Testis (tissue), 3 donors: ENCODE measurements around the gene HSD17B12. TPM values are rescaled to one million over a fixed set of nuclear protein-coding genes. Genes with fewer than 3 reads are reported as not detected.
A peak's percentile ranks its signal among the peaks of the same experiment; 100 is the strongest.

Source experiments
- DNase-seq: peaks from one replicate; pipeline ENCODE4 v3.0.0-alpha.2; 2019
- H3K27ac ChIP-seq, 2 donors: fragments of 200-600 bp; sonication (generic); one replicate each; pipeline ENCODE4 v1.5.1; 2019
- H3K27me3 ChIP-seq: fragments of 200-600 bp; sonication (generic); one replicate; pipeline ENCODE4 v1.5.1; 2019
- H3K36me3 ChIP-seq: fragments of 200-600 bp; sonication (generic); one replicate; pipeline ENCODE4 v1.5.1; 2017; ENCODE audit warnings: low read depth; ENCODE audit errors: missing control alignments
- H3K4me1 ChIP-seq: fragments of 200-600 bp; sonication (generic); one replicate; pipeline ENCODE4 v1.5.1; 2019
- H3K4me3 ChIP-seq, 2 donors: fragments of 200-600 bp; sonication (generic); one replicate each; pipeline ENCODE4 v1.5.1; 2017 to 2019
- H3K9me3 ChIP-seq: fragments of 200-600 bp; sonication (generic); one replicate; pipeline ENCODE4 v1.5.1; 2017
- POLR2A ChIP-seq: fragments of 450-650 bp; IDR thresholded peaks from one replicate; pipeline ENCODE4 v1.6.1; 2017; ENCODE audit warnings: antibody characterized with exemption, mild to moderate bottlenecking, moderate library complexity
- WGBS, 2 donors: methylation state at CpG; one replicate each; pipeline ENCODE4 v1.1.5; 2018; 5-methylcytosine and 5-hydroxymethylcytosine counted together
- intact Hi-C: fragments of 100-400 bp; cut with DNase I; formaldehyde crosslinking; loops from one replicate; pipeline ENCODE4 v1.15.1; 2023; ENCODE audit warnings: low total_unique reads
- polyA plus RNA-seq: library from polyadenylated mRNA; stranded (reverse); fragments of 350-450 nt; fragmentation: Illumina TruSeq; extraction: RNeasy Lipid Tissue Mini Kit (QIAGEN cat#74804); gene quantifications from one replicate; pipeline ENCODE4 v1.2.3, GENCODE V29; 2014; ENCODE audit warnings: low read depth, low replicate concordance; ENCODE audit not compliant: insufficient read depth
- total RNA-seq, 2 donors: library from RNA; depleted of rRNA; stranded (reverse); fragments of >200 nt; gene quantifications; one replicate each; pipeline ENCODE4 v1.2.3, GENCODE V29; 2016
- TF ChIP-seq, protein P1 (sequence below), 3 experiments: fragments of 450-650 bp in 2 of 3; fragments of 200-600 bp in 1 of 3; sonication (generic) in 1 of 3; IDR thresholded peaks; one replicate each; pipeline ENCODE4 v1.5.1; 2016 to 2019; ENCODE audit warnings: antibody characterized with exemption in 3 of 3, mild to moderate bottlenecking in 2 of 3, moderate library complexity in 1 of 3

The HSD17B12 gene
- total and polyA plus RNA-seq, 3 donors from 2014 or later = 59.6 to 113 (median 93.5) TPM

DNA sequence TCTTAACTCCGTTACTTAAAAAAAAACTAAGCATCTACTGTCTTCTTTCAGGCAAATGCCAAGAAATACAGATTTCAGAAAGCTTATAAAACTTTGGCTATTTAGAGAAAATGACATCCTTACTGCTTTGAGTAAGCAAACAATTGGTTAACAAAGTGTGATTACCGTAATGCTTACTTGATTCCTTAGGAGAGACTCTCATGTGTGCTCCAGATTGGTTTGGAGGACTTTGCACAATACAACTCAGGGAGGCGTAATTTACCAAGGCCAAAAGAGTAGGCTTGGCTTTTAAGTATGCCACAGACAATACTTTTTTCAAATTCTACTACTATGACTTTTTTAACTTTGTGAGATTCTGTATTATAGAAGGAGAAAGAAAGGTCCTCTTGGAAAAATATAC, 123.2 kb downstream of the HSD17B12 start:
- Histone ChIP-seq H3K4me1 (no peaks in the 10 kb centered on the region), H3K27me3 (no peaks in the 10 kb centered on the region), H3K9me3 (no peaks in the 10 kb centered on the region), H3K27ac (no peak overlapping the region), H3K4me3 (no peak overlapping the region), H3K36me3 (no peaks in the 10 kb centered on the region)
- WGBS, 2 donors = 74 to 78% methylated on average over 3 of the region's 3 CpGs
- TF ChIP-seq, protein P1, sequence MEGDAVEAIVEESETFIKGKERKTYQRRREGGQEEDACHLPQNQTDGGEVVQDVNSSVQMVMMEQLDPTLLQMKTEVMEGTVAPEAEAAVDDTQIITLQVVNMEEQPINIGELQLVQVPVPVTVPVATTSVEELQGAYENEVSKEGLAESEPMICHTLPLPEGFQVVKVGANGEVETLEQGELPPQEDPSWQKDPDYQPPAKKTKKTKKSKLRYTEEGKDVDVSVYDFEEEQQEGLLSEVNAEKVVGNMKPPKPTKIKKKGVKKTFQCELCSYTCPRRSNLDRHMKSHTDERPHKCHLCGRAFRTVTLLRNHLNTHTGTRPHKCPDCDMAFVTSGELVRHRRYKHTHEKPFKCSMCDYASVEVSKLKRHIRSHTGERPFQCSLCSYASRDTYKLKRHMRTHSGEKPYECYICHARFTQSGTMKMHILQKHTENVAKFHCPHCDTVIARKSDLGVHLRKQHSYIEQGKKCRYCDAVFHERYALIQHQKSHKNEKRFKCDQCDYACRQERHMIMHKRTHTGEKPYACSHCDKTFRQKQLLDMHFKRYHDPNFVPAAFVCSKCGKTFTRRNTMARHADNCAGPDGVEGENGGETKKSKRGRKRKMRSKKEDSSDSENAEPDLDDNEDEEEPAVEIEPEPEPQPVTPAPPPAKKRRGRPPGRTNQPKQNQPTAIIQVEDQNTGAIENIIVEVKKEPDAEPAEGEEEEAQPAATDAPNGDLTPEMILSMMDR (IDR thresholded peaks at IDR 0.05) = no peak
- TF ChIP-seq POLR2A = no peak
- DNase-seq = no peak
- intact Hi-C loops = no loop called here

DNA sequence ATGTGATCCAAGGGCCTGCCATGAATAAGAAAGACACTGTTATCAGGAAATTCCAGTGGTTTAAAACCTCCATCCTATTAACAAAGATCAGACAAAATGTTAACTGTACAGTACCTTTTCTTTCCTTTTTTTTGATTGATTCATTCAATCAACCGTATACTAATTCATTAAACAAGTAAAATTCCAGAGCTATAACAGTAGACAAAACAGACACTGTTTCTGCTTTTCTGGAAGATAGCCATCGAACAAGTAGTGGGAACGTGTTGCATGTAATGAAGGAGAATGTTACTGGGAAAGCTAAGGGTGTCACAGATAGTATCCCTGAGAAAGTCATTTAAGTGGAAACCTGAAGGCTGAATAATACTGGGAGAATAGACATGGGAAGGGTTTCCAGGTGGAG, 126.4 kb downstream of the HSD17B12 start:
- WGBS, 2 donors = 72 to 77% methylated on average over 3 of the region's 3 CpGs
- Histone ChIP-seq H3K9me3 (no peaks in the 10 kb centered on the region), H3K27ac (no peak overlapping the region), H3K4me1 (no peaks in the 10 kb centered on the region), H3K36me3 (no peaks in the 10 kb centered on the region), H3K4me3 (no peak overlapping the region), H3K27me3 (no peaks in the 10 kb centered on the region)
- intact Hi-C loops = no loop called here
- DNase-seq = no peak
- TF ChIP-seq, protein P1 (IDR thresholded peaks at IDR 0.05) = no peak
- no peak for TF ChIP-seq POLR2A

DNA sequence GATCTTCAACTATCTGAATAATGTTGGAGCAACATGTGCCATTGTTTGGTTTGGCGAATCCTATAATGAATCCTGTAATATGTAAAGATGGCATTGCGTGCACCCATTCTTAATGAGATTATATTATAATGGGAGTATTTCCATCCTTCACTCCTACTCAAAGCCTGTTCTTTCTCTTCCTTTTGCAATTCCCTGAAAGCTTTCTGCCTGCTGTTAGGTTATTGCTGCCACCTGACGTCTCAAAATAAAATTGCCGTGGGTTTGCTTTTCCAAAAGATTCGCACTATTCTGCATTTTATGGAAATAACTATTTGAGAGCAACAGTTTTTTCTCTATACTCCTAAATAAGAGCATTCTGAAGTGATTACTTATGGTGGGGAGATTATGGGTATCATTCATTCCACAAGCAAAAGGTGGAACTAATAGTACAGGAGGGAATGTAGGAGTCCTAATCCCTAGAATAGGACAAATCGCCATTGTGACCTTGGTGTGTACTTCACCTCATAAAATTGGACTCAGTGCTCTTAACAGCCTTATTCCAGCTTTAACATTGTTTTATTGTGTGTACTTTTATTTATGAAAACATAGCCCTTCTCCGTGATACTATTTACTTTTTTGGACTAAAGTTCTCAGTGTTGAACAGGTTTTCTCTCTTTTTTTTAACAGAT, 130.5 kb downstream of the HSD17B12 start:
- no peak overlapping the region for H3K4me3 ChIP-seq
- DNase-seq = no peak
- H3K4me1 ChIP-seq = no peaks in the 10 kb centered on the region
- intact Hi-C loops = no loop called here
- H3K9me3 ChIP-seq = no peaks in the 10 kb centered on the region
- no peaks in the 10 kb centered on the region for H3K36me3 ChIP-seq
- TF ChIP-seq, protein P1 (IDR thresholded peaks at IDR 0.05) = peak; percentile 24 to 50 (median 37)
- no peak for TF ChIP-seq POLR2A
- WGBS, 2 donors = 51 to 55% methylated on average over 7 of the region's 7 CpGs
- no peaks in the 10 kb centered on the region for H3K27me3 ChIP-seq
- no peak overlapping the region for H3K27ac ChIP-seq

GRCh38 chr11:43812471-43812870, 131.9 kb downstream of the HSD17B12 start:
- DNase-seq = no peak
- intact Hi-C loops = no loop called here
- no peaks in the 10 kb centered on the region for H3K9me3 ChIP-seq
- H3K4me3 ChIP-seq = no peak overlapping the region
- no peaks in the 10 kb centered on the region for H3K4me1 ChIP-seq
- H3K27me3 ChIP-seq = no peaks in the 10 kb centered on the region
- no peak overlapping the region for H3K27ac ChIP-seq
- TF ChIP-seq POLR2A = no peak
- TF ChIP-seq, protein P1 (IDR thresholded peaks at IDR 0.05) = no peak
- no peaks in the 10 kb centered on the region for H3K36me3 ChIP-seq

DNA sequence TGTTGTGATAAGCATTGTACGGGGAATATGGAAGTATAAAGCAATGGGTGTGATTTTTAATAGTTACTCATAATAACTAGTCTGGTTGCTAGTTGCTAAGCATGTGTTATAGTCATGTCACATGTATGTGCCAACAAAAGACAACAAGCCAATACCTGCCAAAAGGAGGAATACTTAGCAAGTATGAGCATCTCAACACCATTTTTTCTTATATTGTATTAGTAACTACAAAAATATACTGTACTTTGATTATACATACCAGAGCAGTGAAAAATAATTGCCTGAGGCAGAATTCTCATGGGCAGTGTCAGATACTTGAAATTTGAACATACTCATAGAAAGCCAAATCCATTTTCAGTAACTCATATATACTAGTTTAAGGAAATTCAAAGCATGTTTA, 137.7 kb downstream of the HSD17B12 start:
- WGBS, 2 donors = 59 to 71% methylated on average over 1 of the region's 1 CpG
- Histone ChIP-seq H3K4me3 (no peak overlapping the region), H3K27ac (no peak overlapping the region), H3K9me3 (no peaks in the 10 kb centered on the region), H3K27me3 (no peaks in the 10 kb centered on the region), H3K4me1 (no peaks in the 10 kb centered on the region), H3K36me3 (no peaks in the 10 kb centered on the region)
- intact Hi-C loops = no loop called here
- DNase-seq = no peak
- no peak for TF ChIP-seq POLR2A
- TF ChIP-seq, protein P1 (IDR thresholded peaks at IDR 0.05) = no peak
